ENCODE measurements around the gene LRRC8C.

Gene LRRC8C

DNA sequence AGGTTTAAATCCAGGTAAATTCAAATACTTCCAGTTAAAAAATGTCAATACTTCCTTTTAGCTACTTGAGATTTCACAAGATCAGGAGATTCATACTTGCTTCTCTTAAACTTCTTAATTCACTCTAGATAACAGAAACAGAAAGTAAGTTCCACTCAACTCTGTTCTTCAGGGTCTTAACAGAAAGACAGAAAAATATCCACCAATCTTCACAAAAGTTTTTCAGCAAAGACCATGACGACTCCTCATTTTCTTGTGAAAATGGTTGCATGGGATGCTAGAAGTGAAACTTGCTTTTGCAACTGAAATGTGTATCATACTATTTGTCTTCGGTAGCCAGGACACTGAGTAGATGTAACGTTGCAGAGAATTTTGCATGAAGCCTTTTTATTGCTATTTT, 12.3 kb upstream of the LRRC8C start:
- Histone ChIP-seq H3K4me2 (ENCODE audit: low read depth, low read length, poor library complexity, severe bottlenecking) (no peak overlapping the region), H3K27ac (ENCODE audit: low read depth, low read length) (no peak overlapping the region), H3K4me3 (ENCODE audit: insufficient read depth, low read length, poor library complexity, severe bottlenecking) (no peak overlapping the region), H4K20me1 (ENCODE audit: low read depth, low read length) (no peaks in the 10 kb centered on the region), H3F3A (ENCODE audit: insufficient read depth) (no peaks in the 10 kb centered on the region), H3K36me3 (ENCODE audit: low read length) (no peaks in the 10 kb centered on the region), H3K27me3 (ENCODE audit: low read length) (no peaks in the 10 kb centered on the region), H3K9me3 (ENCODE audit: insufficient read depth, low read length) (no peaks in the 10 kb centered on the region), H3K79me2 (ENCODE audit: insufficient read depth, low read length) (no peaks in the 10 kb centered on the region), H2AFZ (ENCODE audit: low read depth, low read length, severe bottlenecking) (no peak overlapping the region), H3K9me2 (replicated peaks; ENCODE audit: insufficient read depth, low read length) (no peaks in the 10 kb centered on the region), H3K9ac (ENCODE audit: low read length) (no peak overlapping the region)
- no peak for TF ChIP-seq EZH2phosphoT487 (conservative IDR thresholded peaks at IDR 0.05; ENCODE audit: low read length)
- TF ChIP-seq, protein P1, sequence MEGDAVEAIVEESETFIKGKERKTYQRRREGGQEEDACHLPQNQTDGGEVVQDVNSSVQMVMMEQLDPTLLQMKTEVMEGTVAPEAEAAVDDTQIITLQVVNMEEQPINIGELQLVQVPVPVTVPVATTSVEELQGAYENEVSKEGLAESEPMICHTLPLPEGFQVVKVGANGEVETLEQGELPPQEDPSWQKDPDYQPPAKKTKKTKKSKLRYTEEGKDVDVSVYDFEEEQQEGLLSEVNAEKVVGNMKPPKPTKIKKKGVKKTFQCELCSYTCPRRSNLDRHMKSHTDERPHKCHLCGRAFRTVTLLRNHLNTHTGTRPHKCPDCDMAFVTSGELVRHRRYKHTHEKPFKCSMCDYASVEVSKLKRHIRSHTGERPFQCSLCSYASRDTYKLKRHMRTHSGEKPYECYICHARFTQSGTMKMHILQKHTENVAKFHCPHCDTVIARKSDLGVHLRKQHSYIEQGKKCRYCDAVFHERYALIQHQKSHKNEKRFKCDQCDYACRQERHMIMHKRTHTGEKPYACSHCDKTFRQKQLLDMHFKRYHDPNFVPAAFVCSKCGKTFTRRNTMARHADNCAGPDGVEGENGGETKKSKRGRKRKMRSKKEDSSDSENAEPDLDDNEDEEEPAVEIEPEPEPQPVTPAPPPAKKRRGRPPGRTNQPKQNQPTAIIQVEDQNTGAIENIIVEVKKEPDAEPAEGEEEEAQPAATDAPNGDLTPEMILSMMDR (IDR thresholded peaks at IDR 0.05; ENCODE audit: insufficient read depth, low read length, poor library complexity, severe bottlenecking): no peak

DNA sequence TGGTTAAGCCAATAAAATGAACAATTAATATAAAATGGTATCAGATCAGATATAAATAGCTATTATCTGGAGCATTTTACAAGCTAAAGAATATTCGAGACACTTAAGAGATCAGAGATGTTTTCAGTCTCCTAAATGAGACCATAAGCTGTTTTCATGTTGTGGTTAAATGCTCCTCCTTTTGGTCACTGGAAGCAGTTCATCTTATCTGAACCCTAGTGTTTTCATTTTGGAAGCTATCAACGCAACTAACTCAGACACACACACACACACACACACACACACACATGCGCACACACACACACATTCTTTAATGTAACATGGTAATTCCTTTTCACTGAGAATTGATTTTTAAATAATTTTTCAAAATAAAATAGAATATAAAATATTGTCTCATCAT, 10.0 kb upstream of the LRRC8C start:
- no peaks in the 10 kb centered on the region for H3K9me3 ChIP-seq (ENCODE audit: insufficient read depth, low read length)
- no peaks in the 10 kb centered on the region for H3K27me3 ChIP-seq (ENCODE audit: low read length)
- H3F3A ChIP-seq (ENCODE audit: insufficient read depth): no peaks in the 10 kb centered on the region
- H3K4me2 ChIP-seq (ENCODE audit: low read depth, low read length, poor library complexity, severe bottlenecking): no peak overlapping the region
- no peak overlapping the region for H3K9ac ChIP-seq (ENCODE audit: low read length)
- no peak overlapping the region for H3K27ac ChIP-seq (ENCODE audit: low read depth, low read length)
- H3K36me3 ChIP-seq (ENCODE audit: low read length): no peaks in the 10 kb centered on the region
- no peak overlapping the region for H2AFZ ChIP-seq (ENCODE audit: low read depth, low read length, severe bottlenecking)
- no peaks in the 10 kb centered on the region for H3K9me2 ChIP-seq (replicated peaks; ENCODE audit: insufficient read depth, low read length)
- no peaks in the 10 kb centered on the region for H4K20me1 ChIP-seq (ENCODE audit: low read depth, low read length)
- H3K4me3 ChIP-seq (ENCODE audit: insufficient read depth, low read length, poor library complexity, severe bottlenecking): no peak overlapping the region
- TF ChIP-seq, protein P1 (IDR thresholded peaks at IDR 0.05; ENCODE audit: insufficient read depth, low read length, poor library complexity, severe bottlenecking): no peak
- TF ChIP-seq EZH2phosphoT487 (conservative IDR thresholded peaks at IDR 0.05; ENCODE audit: low read length): no peak
- H3K79me2 ChIP-seq (ENCODE audit: insufficient read depth, low read length): no peaks in the 10 kb centered on the region

DNA sequence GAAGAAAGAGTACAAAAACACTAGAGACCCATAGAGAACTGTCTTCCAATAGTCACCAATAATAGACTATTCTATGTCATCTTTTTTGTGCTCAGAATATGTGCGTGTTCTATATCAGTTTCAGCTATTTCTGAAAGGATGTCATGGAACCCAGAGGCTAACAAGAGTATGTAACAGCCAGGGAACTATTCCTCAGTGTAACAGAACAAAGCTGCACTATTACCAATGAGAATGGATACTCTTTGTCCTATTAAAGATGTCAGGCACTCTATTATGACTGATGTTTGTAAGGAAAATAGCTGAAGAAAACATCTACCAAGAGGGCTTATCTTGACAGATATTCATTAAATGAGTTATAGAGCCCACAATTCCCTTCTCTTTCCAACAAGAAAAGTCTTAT, 8.6 kb upstream of the LRRC8C start:
- Histone ChIP-seq H4K20me1 (ENCODE audit: low read depth, low read length) (no peaks in the 10 kb centered on the region), H3K79me2 (ENCODE audit: insufficient read depth, low read length) (no peaks in the 10 kb centered on the region), H3K9me2 (replicated peaks; ENCODE audit: insufficient read depth, low read length) (no peaks in the 10 kb centered on the region), H3K4me2 (ENCODE audit: low read depth, low read length, poor library complexity, severe bottlenecking) (no peak overlapping the region), H3K4me3 (ENCODE audit: insufficient read depth, low read length, poor library complexity, severe bottlenecking) (no peak overlapping the region), H3K36me3 (ENCODE audit: low read length) (no peaks in the 10 kb centered on the region), H3K27ac (ENCODE audit: low read depth, low read length) (no peak overlapping the region), H3F3A (ENCODE audit: insufficient read depth) (no peaks in the 10 kb centered on the region), H3K9ac (ENCODE audit: low read length) (no peak overlapping the region), H2AFZ (ENCODE audit: low read depth, low read length, severe bottlenecking) (no peak overlapping the region), H3K27me3 (ENCODE audit: low read length) (no peaks in the 10 kb centered on the region), H3K9me3 (ENCODE audit: insufficient read depth, low read length) (no peaks in the 10 kb centered on the region)
- no peak for TF ChIP-seq EZH2phosphoT487 (conservative IDR thresholded peaks at IDR 0.05; ENCODE audit: low read length)
- TF ChIP-seq, protein P1 (IDR thresholded peaks at IDR 0.05; ENCODE audit: insufficient read depth, low read length, poor library complexity, severe bottlenecking): no peak
